Measurements from ENCODE around the gene RNF220. TPM values are rescaled to one million over a fixed set of nuclear protein-coding genes. Genes with fewer than 3 reads are reported as not detected.

RNF220 gene
- total and polyA plus RNA-seq, 2 of the 13 experiments (the other 11 are each of a cell fraction or from before 2014, with no cell fraction given): 48.2 to 72.1 TPM

DNA sequence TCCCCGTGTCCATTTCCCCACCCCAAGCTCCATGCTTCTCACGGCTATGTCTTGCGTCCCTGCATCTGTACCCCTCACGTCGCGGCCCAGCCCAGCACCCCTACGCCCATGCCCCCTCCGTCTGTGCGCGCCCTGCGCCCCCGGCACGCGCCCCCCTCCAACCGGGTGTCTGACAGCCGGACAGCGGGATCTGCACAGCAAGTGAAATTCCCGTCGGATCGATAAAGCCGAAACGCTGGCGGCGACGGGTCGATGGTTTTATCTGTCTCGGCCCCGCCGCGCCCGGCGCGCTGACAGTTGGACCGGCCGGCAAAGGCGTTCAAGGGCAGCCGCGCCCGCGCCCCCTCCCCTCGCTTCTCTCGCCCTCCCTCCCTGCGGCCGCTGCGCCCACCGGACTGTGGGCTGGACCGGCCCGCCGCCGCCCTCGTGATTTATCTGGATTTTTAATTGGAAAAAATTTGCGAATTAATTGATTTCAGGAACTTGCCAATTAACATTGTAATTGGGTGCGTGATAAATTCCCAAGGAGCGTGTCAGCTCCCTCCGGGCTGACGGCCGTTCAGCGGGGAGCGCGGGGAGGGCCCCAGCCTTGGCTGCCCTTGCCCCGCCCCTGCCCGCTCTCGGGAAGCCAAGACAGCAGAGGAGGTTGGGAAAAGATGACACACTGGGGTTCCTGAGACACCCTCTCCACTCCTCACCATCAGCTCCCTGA, 212.1 kb downstream of the RNF220 start (continued):
- TF ChIP-seq, protein P1, sequence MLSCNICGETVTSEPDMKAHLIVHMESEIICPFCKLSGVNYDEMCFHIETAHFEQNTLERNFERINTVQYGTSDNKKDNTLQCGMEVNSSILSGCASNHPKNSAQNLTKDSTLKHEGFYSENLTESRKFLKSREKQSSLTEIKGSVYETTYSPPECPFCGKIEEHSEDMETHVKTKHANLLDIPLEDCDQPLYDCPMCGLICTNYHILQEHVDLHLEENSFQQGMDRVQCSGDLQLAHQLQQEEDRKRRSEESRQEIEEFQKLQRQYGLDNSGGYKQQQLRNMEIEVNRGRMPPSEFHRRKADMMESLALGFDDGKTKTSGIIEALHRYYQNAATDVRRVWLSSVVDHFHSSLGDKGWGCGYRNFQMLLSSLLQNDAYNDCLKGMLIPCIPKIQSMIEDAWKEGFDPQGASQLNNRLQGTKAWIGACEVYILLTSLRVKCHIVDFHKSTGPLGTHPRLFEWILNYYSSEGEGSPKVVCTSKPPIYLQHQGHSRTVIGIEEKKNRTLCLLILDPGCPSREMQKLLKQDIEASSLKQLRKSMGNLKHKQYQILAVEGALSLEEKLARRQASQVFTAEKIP (CRISPR knock-in tag; IDR thresholded peaks at IDR 0.05; ENCODE audit: borderline replicate concordance): no peak
- TF ChIP-seq CAMTA2 (CRISPR knock-in tag; IDR thresholded peaks at IDR 0.05; ENCODE audit: borderline replicate concordance) (no peak), ARNT2 (CRISPR knock-in tag; IDR thresholded peaks at IDR 0.05; ENCODE audit: low read depth) (no peak), CHD4 (IDR thresholded peaks at IDR 0.05; ENCODE audit: borderline replicate concordance, low read length) (no peak), ZFY (CRISPR knock-in tag; IDR thresholded peaks at IDR 0.05) (0 out of 2 replicates have a peak, but pooled peaks have one; percentile 23), ZNF326 (CRISPR knock-in tag; IDR thresholded peaks at IDR 0.05; ENCODE audit: borderline replicate concordance) (no peak), GTF3A (CRISPR knock-in tag; conservative IDR thresholded peaks at IDR 0.05) (no peak), NFE2 (CRISPR knock-in tag; IDR thresholded peaks at IDR 0.05) (no peak), ONECUT2 (CRISPR knock-in tag; IDR thresholded peaks at IDR 0.05) (peak; percentile 96), ZNF138 (CRISPR knock-in tag; IDR thresholded peaks at IDR 0.05; ENCODE audit: low read depth) (no peak), ZNF124 (CRISPR knock-in tag; IDR thresholded peaks at IDR 0.05) (no peak), ZNF510 (CRISPR knock-in tag; IDR thresholded peaks at IDR 0.05; ENCODE audit: low read depth) (no peak), KLF12 (CRISPR knock-in tag; IDR thresholded peaks at IDR 0.05; ENCODE audit: borderline replicate concordance) (peak; percentile 37; the same call in 1 of the 2 replicates), ZFAT (CRISPR knock-in tag; conservative IDR thresholded peaks at IDR 0.05) (no peak), SMAD9 (CRISPR knock-in tag; IDR thresholded peaks at IDR 0.05) (no peak)
- TF ChIP-seq, protein P2, sequence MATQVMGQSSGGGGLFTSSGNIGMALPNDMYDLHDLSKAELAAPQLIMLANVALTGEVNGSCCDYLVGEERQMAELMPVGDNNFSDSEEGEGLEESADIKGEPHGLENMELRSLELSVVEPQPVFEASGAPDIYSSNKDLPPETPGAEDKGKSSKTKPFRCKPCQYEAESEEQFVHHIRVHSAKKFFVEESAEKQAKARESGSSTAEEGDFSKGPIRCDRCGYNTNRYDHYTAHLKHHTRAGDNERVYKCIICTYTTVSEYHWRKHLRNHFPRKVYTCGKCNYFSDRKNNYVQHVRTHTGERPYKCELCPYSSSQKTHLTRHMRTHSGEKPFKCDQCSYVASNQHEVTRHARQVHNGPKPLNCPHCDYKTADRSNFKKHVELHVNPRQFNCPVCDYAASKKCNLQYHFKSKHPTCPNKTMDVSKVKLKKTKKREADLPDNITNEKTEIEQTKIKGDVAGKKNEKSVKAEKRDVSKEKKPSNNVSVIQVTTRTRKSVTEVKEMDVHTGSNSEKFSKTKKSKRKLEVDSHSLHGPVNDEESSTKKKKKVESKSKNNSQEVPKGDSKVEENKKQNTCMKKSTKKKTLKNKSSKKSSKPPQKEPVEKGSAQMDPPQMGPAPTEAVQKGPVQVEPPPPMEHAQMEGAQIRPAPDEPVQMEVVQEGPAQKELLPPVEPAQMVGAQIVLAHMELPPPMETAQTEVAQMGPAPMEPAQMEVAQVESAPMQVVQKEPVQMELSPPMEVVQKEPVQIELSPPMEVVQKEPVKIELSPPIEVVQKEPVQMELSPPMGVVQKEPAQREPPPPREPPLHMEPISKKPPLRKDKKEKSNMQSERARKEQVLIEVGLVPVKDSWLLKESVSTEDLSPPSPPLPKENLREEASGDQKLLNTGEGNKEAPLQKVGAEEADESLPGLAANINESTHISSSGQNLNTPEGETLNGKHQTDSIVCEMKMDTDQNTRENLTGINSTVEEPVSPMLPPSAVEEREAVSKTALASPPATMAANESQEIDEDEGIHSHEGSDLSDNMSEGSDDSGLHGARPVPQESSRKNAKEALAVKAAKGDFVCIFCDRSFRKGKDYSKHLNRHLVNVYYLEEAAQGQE (IDR thresholded peaks at IDR 0.05; ENCODE audit: borderline replicate concordance in 1 of 2, low read depth in 1 of 2, low read length in 2 of 2): no peak
- TF ChIP-seq, protein P3, sequence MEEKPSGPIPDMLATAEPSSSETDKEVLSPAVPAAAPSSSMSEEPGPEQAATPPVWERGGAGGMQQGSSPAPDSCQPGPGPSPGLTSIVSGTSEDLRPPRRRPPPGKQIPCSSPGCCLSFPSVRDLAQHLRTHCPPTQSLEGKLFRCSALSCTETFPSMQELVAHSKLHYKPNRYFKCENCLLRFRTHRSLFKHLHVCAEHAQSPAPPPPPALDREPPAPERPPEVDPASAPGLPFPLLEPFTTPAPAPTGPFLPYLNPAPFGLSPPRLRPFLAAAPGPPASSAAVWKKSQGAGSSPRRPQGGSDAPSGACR (CRISPR knock-in tag; IDR thresholded peaks at IDR 0.05): no peak
- TF ChIP-seq, protein P4, sequence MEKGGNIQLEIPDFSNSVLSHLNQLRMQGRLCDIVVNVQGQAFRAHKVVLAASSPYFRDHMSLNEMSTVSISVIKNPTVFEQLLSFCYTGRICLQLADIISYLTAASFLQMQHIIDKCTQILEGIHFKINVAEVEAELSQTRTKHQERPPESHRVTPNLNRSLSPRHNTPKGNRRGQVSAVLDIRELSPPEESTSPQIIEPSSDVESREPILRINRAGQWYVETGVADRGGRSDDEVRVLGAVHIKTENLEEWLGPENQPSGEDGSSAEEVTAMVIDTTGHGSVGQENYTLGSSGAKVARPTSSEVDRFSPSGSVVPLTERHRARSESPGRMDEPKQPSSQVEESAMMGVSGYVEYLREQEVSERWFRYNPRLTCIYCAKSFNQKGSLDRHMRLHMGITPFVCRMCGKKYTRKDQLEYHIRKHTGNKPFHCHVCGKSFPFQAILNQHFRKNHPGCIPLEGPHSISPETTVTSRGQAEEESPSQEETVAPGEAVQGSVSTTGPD (CRISPR knock-in tag; IDR thresholded peaks at IDR 0.05): no peak
